Measurements from ENCODE around the gene LRRC4C. TPM values are rescaled to one million over a fixed set of nuclear protein-coding genes. Genes with fewer than 3 reads are reported as not detected.

Gene LRRC4C
- total and polyA plus RNA-seq, 2 experiments from 2014 or later, result 0.35 to 1.1 TPM

DNA sequence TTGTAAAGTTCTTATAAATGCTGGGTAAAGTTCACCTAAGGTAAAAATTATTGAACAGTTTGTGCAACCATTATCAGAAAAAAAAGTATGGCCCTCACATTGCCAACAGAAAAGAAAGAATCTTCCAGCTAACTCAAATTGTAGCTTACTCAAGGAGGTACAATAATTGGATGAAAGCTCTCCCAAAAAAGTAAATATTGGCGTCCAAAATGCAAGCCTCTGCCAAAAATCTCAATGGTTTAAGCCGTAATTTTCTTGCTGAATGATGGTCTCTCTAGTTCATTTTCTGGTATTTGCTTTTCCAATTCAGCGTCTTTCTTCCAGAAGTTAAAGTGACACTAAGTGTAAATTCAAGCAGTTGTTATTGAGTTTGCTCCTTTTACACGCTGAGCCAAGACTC lies 727.3 kb downstream of the LRRC4C start (continued):
- TF ChIP-seq, protein P1, sequence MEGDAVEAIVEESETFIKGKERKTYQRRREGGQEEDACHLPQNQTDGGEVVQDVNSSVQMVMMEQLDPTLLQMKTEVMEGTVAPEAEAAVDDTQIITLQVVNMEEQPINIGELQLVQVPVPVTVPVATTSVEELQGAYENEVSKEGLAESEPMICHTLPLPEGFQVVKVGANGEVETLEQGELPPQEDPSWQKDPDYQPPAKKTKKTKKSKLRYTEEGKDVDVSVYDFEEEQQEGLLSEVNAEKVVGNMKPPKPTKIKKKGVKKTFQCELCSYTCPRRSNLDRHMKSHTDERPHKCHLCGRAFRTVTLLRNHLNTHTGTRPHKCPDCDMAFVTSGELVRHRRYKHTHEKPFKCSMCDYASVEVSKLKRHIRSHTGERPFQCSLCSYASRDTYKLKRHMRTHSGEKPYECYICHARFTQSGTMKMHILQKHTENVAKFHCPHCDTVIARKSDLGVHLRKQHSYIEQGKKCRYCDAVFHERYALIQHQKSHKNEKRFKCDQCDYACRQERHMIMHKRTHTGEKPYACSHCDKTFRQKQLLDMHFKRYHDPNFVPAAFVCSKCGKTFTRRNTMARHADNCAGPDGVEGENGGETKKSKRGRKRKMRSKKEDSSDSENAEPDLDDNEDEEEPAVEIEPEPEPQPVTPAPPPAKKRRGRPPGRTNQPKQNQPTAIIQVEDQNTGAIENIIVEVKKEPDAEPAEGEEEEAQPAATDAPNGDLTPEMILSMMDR (conservative IDR thresholded peaks at IDR 0.05; ENCODE audit: low read depth in 2 of 2), result no peak
- TF ChIP-seq NANOG (IDR thresholded peaks at IDR 0.05; ENCODE audit: borderline replicate concordance) (no peak), ZNF331 (CRISPR knock-in tag; IDR thresholded peaks at IDR 0.05; ENCODE audit: low read depth) (no peak), ZNF114 (CRISPR knock-in tag; IDR thresholded peaks at IDR 0.05) (no peak)

- peaks cover 2% of the 10 kb centered on the region for H3K4me1 ChIP-seq (ENCODE audit: insufficient read depth)
- no peak overlapping the region for H3K4me3 Mint-ChIP-seq
- H3K27me3 ChIP-seq (ENCODE audit: insufficient read depth), result no peaks in the 10 kb centered on the region
- no peak overlapping the region for H2AFZ ChIP-seq
- H3K9me2 ChIP-seq (ENCODE audit: insufficient read depth), result no peaks in the 10 kb centered on the region
- DNase-seq (ENCODE audit: low spot score) (peak; percentile 78), ATAC-seq (peak; percentile 92)
- H3K27ac ChIP-seq (ENCODE audit: low read depth), result no peak overlapping the region
- no peaks in the 10 kb centered on the region for H3K79me2 ChIP-seq (replicated peaks; ENCODE audit: insufficient read depth)
- no peaks in the 10 kb centered on the region for H3K27me3 Mint-ChIP-seq (ENCODE audit: insufficient read depth, low read depth, poor library complexity)
- H3K36me3 ChIP-seq (ENCODE audit: insufficient read depth), result no peaks in the 10 kb centered on the region
- H3K9me3 Mint-ChIP-seq, result no peaks in the 10 kb centered on the region
- H3K36me3 Mint-ChIP-seq (ENCODE audit: low read depth), result no peaks in the 10 kb centered on the region
- no peak overlapping the region for H3K4me3 ChIP-seq
- H3F3A ChIP-seq (replicated peaks; ENCODE audit: low read depth), result no peaks in the 10 kb centered on the region
- H3K27ac Mint-ChIP-seq, result 0 out of 2 replicates have a peak overlapping the region, but pooled peaks have one; percentile 49
- H4K20me1 ChIP-seq (replicated peaks; ENCODE audit: insufficient read depth), result no peaks in the 10 kb centered on the region
- TF ChIP-seq POLR2AphosphoS5 (IDR thresholded peaks at IDR 0.05; ENCODE audit: low read depth) (no peak), NANOG (IDR thresholded peaks at IDR 0.05; ENCODE audit: borderline replicate concordance) (no peak), EZH2 (IDR thresholded peaks at IDR 0.05; ENCODE audit: low read depth, unreplicated experiment) (no peak)
- TF ChIP-seq, protein P1 (conservative IDR thresholded peaks at IDR 0.05; ENCODE audit: low read depth in 2 of 2), result peak; percentile 86 to 88
- peaks cover 7% of the 10 kb centered on the region; the same call in 2 of the 3 replicates for H3K4me1 Mint-ChIP-seq
- no peak overlapping the region for H3K4me2 ChIP-seq
These were observed 737.2 kb downstream of the LRRC4C start for GRCh38 chr11:40722179-40722795.

GRCh38 chr11:40716344-40717130 lies 742.9 kb downstream of the LRRC4C start:
- Histone ChIP-seq H3K4me3 (no peak overlapping the region), H3K27ac (ENCODE audit: low read depth) (no peak overlapping the region), H3K27me3 (ENCODE audit: insufficient read depth) (no peaks in the 10 kb centered on the region), H3K4me1 (ENCODE audit: insufficient read depth) (peaks cover 16% of the 10 kb centered on the region), H2AFZ (no peak overlapping the region), H3K9me2 (ENCODE audit: insufficient read depth) (no peaks in the 10 kb centered on the region), H4K20me1 (replicated peaks; ENCODE audit: insufficient read depth) (no peaks in the 10 kb centered on the region), H3K36me3 (ENCODE audit: insufficient read depth) (no peaks in the 10 kb centered on the region), H3F3A (replicated peaks; ENCODE audit: low read depth) (no peaks in the 10 kb centered on the region), H3K79me2 (replicated peaks; ENCODE audit: insufficient read depth) (no peaks in the 10 kb centered on the region), H3K4me2 (peak overlapping the region; percentile 24; the same call in 1 of the 2 replicates)
- ATAC-seq, result peak; percentile 91
- Mint-ChIP-seq H3K9me3 (no peaks in the 10 kb centered on the region), H3K4me3 (no peak overlapping the region), H3K27ac (no peak overlapping the region), H3K36me3 (ENCODE audit: low read depth) (peaks cover 4% of the 10 kb centered on the region; the same call in 1 of the 3 replicates), H3K27me3 (ENCODE audit: insufficient read depth, low read depth, poor library complexity) (no peaks in the 10 kb centered on the region), H3K4me1 (peaks cover 18% of the 10 kb centered on the region)
- peak; percentile 57 for DNase-seq (ENCODE audit: low spot score)
- TF ChIP-seq, protein P2, sequence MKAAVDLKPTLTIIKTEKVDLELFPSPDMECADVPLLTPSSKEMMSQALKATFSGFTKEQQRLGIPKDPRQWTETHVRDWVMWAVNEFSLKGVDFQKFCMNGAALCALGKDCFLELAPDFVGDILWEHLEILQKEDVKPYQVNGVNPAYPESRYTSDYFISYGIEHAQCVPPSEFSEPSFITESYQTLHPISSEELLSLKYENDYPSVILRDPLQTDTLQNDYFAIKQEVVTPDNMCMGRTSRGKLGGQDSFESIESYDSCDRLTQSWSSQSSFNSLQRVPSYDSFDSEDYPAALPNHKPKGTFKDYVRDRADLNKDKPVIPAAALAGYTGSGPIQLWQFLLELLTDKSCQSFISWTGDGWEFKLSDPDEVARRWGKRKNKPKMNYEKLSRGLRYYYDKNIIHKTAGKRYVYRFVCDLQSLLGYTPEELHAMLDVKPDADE (IDR thresholded peaks at IDR 0.05), result no peak
- TF ChIP-seq JUNB (IDR thresholded peaks at IDR 0.05; ENCODE audit: unreplicated experiment) (no peak), EZH2phosphoT487 (IDR thresholded peaks at IDR 0.05; ENCODE audit: unreplicated experiment) (no peak), CREB1 (CRISPR knock-in tag; IDR thresholded peaks at IDR 0.05; ENCODE audit: low read depth) (no peak), STAT1 (IDR thresholded peaks at IDR 0.05; ENCODE audit: unreplicated experiment) (no peak), POLR2AphosphoS5 (IDR thresholded peaks at IDR 0.05; ENCODE audit: low read depth) (no peak), ZNF331 (CRISPR knock-in tag; IDR thresholded peaks at IDR 0.05; ENCODE audit: low read depth) (no peak), EZH2 (IDR thresholded peaks at IDR 0.05; ENCODE audit: low read depth, unreplicated experiment) (no peak), ZNF114 (CRISPR knock-in tag; IDR thresholded peaks at IDR 0.05) (no peak), NANOG (IDR thresholded peaks at IDR 0.05; ENCODE audit: borderline replicate concordance) (no peak)
- TF ChIP-seq, protein P1 (conservative IDR thresholded peaks at IDR 0.05; ENCODE audit: low read depth in 2 of 2), result no peak

Measured in GM23338 (cell line).